GM20000 (cell line): ENCODE results near the gene USP47.

Source experiments
- DNase-seq: peaks from one replicate; pipeline ENCODE4 v3.0.0; 2012; ENCODE audit warnings: low spot score
- CTCF ChIP-seq: IDR thresholded peaks from 2 replicates; pipeline ENCODE4 v1.5.1; 2012; ENCODE audit warnings: mild to moderate bottlenecking, control low read depth; ENCODE audit errors: extremely low read depth, missing control alignments

USP47 gene

GRCh38 chr11:11845551-11845950, 3.8 kb downstream of the USP47 start:
- no peak for TF ChIP-seq CTCF
- DNase-seq = no peak

- no peak for TF ChIP-seq CTCF
- no peak for DNase-seq
Observed at GRCh38 chr11:11847082-11847481, 5.3 kb downstream of the USP47 start.

GRCh38 chr11:11848891-11849746, 7.3 kb downstream of the USP47 start:
- DNase-seq = peak; percentile 34
- peak; percentile 70 for TF ChIP-seq CTCF

- no peak for TF ChIP-seq CTCF
- DNase-seq = no peak
Observed at GRCh38 chr11:11850668-11851067, 8.9 kb downstream of the USP47 start.

GRCh38 chr11:11856638-11857037, 14.9 kb downstream of the USP47 start:
- no peak for DNase-seq
- TF ChIP-seq CTCF = no peak

- TF ChIP-seq CTCF = no peak
Observed at GRCh38 chr11:11857769-11858168, 16.0 kb downstream of the USP47 start.

GRCh38 chr11:11858676-11859075, 16.9 kb downstream of the USP47 start:
- TF ChIP-seq CTCF = no peak

More at GRCh38 chr11:11857769-11858168, 16.0 kb downstream of the USP47 start:
- DNase-seq = no peak

More at GRCh38 chr11:11858676-11859075, 16.9 kb downstream of the USP47 start:
- DNase-seq = no peak
